HG03342 (cell line): Measurements from ENCODE around the gene IL1RAPL2.
"Not testable (repeated sequence)": the region's sequence is repeated elsewhere in the genome, so short reads cannot be mapped to it uniquely, and the experiment has no call there.

Experiments used
- ATAC-seq: cut with Tn5 transposase; IDR thresholded peaks from one replicate; pipeline ENCODE4 v1.9.1; 2021; ENCODE audit warnings: mild to moderate bottlenecking, moderate library complexity; ENCODE audit not compliant: unreplicated experiment

The IL1RAPL2 gene

DNA sequence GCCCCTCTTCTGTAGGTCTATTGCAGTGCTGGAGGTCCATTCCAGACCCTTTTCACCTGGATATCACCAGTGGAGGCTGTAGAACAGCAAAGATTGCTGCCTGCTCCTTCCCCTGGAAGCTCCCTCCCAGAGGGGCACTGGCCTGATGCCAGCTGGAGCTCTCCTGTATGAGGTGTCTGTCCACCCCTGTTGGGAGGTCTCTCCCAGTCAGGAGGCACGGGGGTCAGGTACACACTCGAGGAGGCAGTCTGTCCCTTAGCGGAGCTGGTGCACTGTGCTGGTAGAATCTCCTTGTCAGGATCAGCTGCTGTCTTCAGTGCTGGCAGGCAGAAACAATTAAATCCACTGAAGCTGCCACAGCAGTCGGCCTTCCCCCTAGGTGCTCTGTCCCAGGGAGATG is 276.6 kb downstream of the IL1RAPL2 start:
- ATAC-seq = no peak

DNA sequence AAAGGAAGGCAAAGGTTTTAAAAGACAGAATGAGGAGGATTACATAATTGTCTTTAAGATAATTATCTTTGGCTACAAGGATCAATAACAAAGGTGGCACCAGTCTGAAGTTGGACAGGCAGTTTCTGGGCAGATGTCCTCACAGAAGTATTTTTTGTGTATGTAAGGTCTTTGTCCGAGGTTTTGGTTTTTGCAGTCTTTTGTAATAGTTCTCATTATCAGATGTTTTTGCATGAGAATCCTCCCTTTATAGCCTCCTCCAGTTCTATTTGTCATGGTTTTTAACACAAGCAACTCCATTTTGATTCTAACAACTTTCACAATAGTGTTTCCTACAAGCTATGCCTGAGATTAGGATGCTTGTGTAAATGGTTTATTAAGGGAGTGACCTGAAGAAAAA is 286.2 kb downstream of the IL1RAPL2 start:
- ATAC-seq = no peak

DNA sequence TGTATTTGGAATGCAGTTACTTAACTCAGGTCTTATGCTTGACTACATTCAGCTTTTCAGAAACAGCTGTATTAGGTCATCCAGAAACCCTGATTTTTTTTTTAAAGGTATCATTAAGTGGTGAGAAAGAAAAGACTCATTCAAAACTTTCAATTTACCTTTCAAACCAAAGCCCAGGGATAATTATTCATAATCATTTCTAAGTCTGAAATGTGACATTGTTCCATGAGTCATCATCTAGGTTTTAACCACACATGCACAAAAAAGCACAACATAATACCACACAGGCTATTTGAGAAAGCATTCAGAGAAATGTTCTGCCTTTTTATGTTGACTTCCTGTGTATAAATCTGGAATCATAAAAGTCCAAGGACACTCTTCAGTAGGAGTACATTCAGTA is 288.2 kb downstream of the IL1RAPL2 start:
- peak; percentile 60 for ATAC-seq

DNA sequence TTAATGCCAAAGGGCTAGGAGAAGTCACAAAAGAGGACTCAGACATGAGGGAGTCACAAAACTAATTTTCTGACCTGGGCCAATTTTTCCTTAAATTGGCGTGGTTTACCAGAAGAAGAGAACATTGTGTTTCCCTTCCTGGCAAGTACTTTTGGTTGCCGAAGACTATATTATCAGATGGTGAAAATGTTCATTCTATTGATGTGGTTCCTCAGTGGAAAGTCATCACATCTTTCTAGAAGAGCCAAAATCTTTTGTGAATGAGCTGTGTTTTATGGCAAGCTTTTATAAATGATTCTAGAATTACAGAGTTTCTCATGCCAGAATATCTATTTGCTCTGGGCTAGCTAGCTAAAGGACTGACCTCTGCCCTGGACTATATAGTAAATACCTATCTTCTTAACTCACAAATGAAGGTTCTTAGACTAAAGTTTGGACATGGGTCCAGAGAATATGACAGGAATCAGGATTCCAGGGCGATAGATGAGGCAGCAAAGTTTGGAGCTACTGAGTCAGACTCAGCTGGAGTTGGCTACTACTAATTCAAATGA is 288.9 kb downstream of the IL1RAPL2 start:
- ATAC-seq = no peak

DNA sequence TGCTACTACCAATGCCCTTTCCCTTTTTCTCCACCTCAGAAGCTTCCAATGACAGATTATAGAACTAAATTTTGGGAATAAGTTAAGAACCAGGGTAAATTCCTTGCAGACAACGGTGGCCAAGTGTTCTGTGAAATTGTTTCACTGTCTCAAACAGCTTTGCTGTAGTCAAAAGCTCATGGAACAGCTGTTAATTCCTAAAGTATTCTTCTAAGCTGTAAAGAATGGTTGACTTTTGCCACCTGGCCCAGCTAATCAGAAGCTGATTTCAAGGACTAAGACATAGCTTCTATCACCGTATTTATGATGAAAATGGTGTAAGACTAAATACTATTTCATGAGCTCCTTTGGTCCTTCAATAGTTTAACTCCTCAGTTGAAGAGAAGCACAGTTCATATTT is 297.5 kb downstream of the IL1RAPL2 start:
- no peak for ATAC-seq

DNA sequence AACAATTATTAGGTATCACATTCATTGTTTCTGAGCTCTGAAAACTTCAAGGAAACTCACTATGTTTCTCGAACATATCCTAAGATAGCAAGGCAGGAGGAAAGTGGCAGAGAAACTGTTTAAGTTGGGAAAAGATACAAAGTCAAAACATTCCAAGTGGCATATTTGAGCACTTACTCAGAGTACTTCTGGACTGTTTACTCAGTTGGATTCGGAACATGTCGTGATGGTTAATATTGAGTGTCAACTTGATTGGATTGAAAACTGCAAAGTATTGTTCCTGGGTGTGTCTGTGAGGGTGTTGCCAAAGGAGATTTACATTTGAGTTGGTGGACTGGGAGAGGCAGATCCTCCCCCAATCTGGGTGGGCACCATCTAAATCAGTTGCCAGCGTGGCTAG is 298.3 kb downstream of the IL1RAPL2 start:
- ATAC-seq = no peak

DNA sequence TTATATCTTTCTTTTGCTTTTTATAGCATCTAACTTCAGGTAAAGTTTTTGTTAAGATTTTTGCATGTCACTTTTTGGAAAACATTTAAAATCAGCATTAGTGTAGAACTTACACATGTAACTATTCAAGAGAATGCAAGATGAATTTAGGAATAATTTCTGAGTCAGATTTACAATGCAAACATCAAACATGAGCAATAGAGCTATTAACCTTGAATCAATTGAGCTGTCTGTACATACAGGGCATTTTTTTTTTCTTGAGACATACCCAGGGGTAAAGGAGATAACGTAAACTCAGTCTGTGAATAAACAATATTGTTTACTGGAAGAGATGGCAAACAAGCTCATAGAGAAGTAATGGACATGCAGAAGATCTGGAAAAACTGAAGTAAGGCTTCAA is 311.5 kb downstream of the IL1RAPL2 start:
- no peak for ATAC-seq

DNA sequence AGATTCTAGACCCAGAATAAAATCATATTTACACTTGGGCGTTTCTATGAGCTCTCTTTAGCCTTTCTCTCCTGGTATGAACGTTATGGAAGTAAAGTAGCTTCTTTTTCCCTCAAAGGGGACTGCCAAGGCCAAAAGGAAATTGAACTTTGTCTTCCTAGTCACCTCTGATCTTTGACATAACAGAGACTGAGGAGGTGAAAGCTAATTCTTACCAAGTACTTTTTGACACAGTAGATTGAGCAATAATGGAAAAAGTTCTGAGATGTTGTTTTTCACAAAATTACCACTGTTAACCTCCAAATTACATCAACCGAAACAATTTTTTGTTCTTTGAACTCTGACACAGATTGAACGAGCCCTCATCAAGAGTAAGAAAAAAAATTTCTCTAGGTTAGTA is 336.1 kb downstream of the IL1RAPL2 start:
- no peak for ATAC-seq

DNA sequence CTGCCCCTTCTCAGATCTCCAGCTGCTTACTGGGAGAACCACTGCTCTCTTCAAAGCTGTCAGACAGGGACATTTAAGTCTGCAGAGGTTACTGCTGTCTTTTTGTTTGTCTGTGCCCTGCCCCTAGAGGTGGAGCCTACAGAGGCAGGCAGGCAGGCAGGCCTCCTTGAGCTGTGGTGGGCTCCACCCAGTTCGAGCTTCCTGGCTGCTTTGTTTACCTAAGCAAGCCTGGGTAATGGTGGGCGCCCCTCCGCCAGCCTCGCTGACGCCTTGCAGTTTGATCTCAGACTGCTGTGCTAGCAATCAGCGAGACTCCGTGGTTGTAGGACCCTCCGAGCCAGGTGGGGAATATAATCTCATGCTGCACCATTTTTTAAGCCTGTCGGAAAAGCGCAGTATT is 343.7 kb downstream of the IL1RAPL2 start:
- ATAC-seq = not testable (repeated sequence)

DNA sequence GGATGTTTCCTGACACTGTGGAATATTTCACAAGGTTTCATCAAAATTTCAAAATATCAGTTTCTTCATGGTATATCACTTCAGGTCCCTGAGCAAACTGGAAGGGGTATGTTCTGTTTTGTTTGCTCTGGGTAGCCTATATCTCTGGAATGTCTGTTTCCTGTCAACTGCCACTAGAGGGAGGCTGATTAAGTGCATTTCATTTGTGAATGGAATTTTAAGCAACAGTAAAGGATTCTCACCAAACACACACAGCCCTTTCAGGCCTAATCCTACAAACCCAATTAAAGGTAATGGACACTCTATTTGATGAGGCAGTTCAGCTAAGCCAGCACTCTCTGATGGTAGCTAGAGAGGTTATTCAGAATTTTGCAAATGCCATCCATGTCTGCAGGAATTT is 347.3 kb downstream of the IL1RAPL2 start:
- ATAC-seq = no peak

DNA sequence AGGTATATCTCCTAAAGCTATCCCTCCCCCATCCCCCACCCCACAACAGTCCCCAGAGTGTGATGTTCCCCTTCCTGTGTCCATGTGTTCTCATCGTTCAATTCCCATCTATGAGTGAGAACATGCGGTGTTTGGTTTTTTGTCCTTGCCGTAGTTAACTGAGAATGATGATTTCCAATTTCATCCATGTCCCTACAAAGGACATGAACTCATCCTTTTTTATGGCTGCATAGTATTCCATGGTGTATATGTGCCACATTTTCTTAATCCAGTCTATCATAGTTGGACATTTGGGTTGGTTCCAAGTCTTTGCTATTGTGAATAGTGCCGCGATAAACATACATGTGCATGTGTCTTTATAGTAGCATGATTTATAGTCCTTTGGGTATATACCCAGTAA is 348.7 kb downstream of the IL1RAPL2 start:
- ATAC-seq = not testable (repeated sequence)

DNA sequence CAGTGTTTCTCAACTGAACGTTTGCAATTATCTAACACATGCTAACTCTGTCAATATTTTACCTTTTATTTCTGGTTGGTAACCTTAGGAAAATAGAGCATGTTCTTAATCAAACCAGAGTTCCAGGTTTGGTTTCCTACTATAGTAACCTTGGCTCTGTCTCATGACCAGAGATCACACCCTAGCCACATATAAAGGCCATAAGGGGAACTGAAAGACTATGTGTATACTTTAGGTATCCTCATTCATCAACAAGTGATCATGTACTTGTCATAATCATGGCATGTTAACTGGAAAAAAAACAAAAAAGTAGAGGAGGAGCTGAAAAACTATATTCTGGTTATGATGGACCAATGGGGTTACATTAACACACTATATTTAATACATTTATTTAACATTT is 352.1 kb downstream of the IL1RAPL2 start:
- no peak for ATAC-seq

DNA sequence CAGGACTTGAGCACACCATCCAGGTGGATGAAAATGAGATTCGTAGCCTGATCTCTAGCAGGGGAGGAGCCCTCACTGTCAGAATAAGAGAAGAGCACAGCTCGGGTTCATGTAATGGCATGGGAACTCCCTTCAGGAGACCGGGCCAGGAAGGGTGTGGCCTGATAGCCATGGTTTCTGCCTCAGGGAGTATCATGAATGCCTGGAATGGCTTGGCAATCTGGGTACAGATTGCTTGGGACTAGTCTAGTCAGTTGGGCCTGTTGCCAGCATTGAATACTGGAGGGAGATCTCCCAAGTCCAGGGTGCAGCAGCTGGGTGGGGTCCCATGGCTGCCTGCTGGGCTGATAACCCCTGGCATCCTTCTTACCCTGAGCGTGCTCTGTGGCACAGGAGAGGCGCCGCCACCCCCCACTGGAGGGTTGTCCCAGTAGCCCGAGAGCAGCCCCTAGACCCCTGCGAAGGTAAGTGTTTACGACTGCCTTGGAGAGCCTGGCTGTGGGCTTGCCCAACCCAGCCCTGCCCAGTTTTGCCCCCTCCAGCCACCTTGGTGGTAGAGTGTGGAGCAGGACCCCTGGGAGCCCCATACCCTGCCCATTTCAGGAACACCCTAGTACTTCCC is 355.7 kb downstream of the IL1RAPL2 start:
- no peak for ATAC-seq

DNA sequence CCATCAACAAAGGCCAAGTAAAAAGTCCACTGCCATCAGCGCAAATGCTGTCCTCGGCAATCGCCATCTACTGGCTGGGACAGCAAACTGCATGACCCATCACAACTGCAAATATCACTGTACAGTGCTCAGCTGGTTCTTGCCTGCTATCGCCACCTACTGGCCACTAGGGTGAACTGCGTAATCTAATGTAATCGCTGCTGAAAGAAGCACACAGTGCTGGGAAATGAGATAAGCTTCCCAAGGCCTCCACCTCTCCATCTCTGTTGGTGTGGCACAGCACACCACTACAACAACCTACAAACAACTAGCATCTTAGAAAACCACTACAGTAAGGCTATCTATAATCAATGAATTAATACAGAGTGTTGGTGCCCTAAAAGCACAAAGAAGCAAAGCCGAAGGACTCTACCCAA is 356.2 kb downstream of the IL1RAPL2 start:
- peak; percentile 98 for ATAC-seq

DNA sequence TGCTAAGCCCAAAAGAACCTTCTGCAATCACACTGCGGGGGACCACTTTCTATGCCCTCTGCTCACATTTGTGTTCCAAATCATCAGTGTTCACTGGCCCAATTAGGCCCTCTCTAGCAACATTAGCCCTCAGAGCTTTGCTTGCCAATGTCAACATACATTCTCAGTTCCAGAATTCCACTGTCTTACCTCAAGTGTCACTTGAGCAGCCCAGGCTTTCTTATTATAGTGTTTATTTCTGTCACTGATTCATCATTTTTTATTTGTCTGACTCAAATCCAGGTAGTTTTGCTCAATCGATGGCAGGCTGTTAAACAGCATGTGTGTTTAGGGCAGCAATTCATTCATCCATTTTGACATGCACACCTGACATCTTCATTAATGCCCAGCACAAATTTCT is 363.3 kb downstream of the IL1RAPL2 start:
- ATAC-seq = no peak

DNA sequence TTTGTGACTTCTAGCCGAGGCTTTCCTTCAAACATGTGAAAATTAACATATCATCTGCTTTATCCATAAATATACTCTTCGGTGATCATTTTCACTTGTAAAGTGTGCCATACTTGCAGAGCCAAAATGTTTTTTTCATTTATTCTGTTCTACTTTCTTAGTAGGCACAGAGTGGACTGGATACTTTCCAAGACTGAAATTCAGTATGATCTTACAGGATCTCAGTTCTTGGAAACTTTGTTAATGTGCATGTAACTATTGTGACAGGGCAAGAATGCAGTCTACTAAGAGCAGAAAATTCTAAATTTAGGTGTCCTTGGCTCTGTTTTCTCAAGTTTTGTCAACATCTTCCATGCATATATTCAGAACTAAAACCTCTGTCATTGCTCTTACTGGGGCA is 369.6 kb downstream of the IL1RAPL2 start:
- no peak for ATAC-seq

DNA sequence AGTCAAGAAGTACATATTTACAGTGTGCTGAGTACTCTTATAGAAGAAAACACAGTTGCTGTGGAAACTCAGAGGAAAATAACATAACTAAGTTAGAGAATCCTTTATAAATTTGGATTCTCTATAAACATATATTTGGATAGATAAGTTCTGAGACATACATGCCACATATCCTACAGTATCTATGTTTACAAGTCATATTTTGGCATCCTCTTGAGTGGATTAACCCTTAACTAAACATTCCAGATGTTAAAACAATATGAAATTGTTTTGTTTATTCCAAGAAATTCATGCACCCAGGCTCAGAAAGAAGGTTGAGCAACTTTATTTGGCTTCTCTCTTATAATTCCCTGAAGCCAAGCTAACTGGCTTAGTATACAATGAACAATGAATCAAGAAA is 387.3 kb downstream of the IL1RAPL2 start:
- ATAC-seq = no peak

DNA sequence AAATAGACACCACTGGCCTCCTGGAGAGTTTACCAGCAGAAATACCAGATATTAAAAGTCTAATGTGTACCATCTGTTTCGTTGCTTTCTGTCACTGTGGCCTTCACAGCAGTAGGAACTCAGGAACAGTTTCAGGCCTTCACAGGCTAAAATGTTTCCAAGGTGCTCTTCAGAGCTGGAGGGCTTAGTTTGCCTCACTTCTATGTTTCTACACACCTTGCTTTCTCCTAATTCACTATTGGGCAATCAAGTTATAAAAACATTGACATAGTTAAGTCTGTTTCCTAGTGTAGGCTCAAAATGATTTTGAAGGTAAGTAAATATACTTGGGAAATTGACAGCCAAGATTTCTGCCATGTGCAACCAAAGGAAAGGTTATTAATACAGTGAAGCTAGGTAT is 395.9 kb downstream of the IL1RAPL2 start:
- ATAC-seq = no peak

DNA sequence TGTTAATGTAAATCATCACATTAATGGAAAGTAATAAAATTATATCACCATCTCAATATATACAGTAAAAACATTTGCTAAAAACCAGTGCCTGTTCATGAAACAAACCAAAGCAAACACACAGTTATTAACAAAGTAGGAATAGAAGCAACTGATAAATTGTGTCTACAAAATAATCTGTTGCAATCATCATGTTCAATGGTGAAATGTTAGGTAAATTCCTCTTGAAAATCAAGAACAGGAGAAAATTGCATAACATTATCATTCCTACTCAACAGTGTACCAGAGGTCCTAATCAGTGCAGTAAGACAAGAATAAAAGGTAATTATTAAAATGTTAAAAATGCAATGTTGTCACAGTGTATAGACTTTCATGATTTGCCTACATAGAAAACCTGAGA is 402.2 kb downstream of the IL1RAPL2 start:
- ATAC-seq = no peak

DNA sequence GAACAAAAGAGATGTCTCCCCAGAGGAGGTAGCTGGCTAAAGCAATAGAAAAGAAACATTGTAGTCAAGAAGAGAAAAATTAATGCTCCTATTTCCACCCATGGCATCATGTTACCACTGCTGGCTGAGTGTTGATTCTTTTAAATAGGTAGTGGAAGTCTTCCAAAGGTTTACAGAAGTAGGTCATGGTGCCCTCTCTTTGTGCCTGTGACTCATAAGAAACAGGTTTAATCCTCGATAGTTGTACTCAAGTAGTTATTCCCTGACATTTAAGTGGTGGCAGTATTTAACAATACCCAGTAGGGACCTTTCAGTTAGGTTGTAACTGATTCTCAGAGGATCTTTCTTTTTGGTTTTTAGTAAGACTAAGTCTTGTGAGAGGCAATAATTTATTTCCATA is 406.7 kb downstream of the IL1RAPL2 start:
- ATAC-seq = no peak

DNA sequence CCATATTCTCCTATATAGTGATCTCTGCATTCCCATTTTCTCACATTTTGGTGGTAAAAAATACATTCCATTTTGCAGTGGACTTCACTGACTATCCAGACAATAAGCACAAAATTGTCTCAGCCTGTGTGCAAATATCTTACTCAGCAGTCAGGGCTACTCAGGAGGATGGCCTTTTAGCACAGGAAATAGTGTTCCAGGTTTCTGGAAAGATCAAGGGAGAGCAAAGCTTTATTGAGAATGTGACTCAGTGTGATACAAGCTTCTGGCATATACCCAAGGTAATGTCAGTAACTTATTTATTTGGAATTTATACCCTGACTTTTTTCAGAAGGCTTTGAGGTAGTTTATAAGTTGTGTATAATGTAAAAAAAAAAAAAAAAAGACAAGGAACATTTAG is 421.1 kb downstream of the IL1RAPL2 start:
- ATAC-seq = no peak

DNA sequence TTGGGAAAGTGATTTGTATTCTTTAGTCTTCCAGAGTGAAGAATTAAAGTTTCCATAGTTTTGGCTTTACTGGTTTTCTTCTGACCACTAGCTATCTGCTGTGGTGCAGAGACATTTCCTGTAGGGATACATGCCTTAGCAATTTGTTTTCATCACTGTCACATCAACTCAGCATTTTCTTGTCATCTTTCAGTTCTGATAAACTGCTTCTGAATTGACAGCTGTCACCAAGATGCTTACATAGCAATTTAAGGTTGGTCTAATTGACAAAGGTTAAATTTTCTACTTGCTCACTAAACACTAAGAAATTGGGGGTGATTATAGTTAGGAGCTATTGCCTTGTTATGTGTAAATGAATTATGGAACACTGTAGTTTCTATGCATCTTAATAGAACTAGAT is 422.0 kb downstream of the IL1RAPL2 start:
- no peak for ATAC-seq

DNA sequence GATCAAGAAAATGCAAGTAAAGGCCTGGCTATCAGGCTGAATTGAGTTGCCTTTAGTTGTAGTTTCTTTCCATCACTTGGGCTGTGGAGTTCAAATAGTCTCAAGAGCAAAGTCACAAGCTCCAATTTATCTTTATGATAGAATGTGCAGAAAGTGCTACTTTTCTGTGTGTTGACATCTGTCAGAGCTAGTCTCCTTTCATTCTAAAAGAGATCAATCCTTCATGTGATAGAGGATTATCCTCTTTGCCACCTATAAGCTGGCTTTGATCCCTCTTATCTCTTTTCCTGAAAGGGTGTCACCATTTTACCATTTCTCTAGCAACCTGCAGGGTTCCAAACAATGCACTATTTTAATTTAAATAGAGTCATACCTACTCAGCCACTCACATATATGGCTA is 429.5 kb downstream of the IL1RAPL2 start:
- ATAC-seq = no peak
